Activated T-cell treated with anti-CD3 and anti-CD28 coated beads, Interleukin-2, amount 50 U/mL, for 4 hours (primary cell): ENCODE results near the gene KRTAP3-1. TPM values are rescaled to one million over a fixed set of nuclear protein-coding genes. Genes with fewer than 3 reads are reported as not detected.
"Not testable (repeated sequence)": the region's sequence is repeated elsewhere in the genome, so short reads cannot be mapped to it uniquely, and the experiment has no call there.

Experiments used
- ATAC-seq, 2 donors: fragments of 200-7000 bp; cut with Tn5 transposase; one replicate each; pipeline ENCODE4 v1.10.0; 2021
- DNase-seq: peaks from one replicate; pipeline ENCODE4 v3.0.0-alpha.2; 2020
- H3K27me3 Mint-ChIP-seq: one replicate; pipeline ENCODE4 v1.8.0; 2021; ENCODE audit warnings: low read depth, mixed read lengths
- H3K36me3 Mint-ChIP-seq: one replicate; pipeline ENCODE4 v1.8.0; 2022; ENCODE audit warnings: mixed read lengths; ENCODE audit not compliant: insufficient read depth
- H3K4me1 Mint-ChIP-seq: one replicate; pipeline ENCODE4 v1.8.0; 2021; ENCODE audit warnings: low read depth, mixed read lengths
- H3K4me3 Mint-ChIP-seq: one replicate; pipeline ENCODE4 v1.8.0; 2021; ENCODE audit warnings: mild to moderate bottlenecking, moderate library complexity, mixed read lengths
- H3K9me3 Mint-ChIP-seq: one replicate; pipeline ENCODE4 v1.8.0; 2021; ENCODE audit warnings: mixed read lengths
- total RNA-seq, 3 donors: library from RNA; stranded (reverse); gene quantifications; one replicate each; pipeline ENCODE4 v1.2.1, GENCODE V29; 2021

Gene KRTAP3-1
- total RNA-seq, result not detected

- ATAC-seq, result no peak
- Mint-ChIP-seq H3K9me3 (no peaks in the 10 kb centered on the region), H3K4me3 (no peak within 1 kb of the TSS), H3K27me3 (peaks cover 4% of the 10 kb centered on the region), H3K36me3 (no peaks in the 10 kb centered on the region), H3K4me1 (no peaks in the 10 kb centered on the region)
- DNase-seq, result no peak
Measured at GRCh38 chr17:41008811-41009210, at the start of gene KRTAP3-1. Gene KRTAP3-1, minus strand, starts transcription at chr17:41009128. Its CDS starts 54 bp downstream, at chr17:41009074.

DNA sequence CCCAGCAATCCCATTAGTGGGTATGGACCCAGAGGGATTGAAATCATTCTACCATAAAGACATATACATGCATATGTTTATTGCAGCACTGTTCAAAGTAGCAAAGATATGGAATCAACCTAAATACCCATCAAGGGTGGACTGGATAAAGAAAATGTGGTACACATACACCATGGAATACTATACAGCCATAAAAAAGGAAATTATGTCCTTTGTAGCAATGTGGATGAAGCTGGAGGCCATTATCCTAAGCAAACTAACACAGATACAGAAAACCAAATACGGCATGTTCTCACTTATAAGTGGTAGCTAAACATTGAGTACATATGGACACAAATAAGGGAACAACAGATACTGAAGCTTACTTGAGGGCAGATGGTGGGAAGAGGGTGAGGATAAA lies 48.6 kb upstream of the KRTAP3-1 start:
- no peak overlapping the region for H3K4me3 Mint-ChIP-seq
- DNase-seq (no peak), ATAC-seq (no peak)
- peaks cover 32% of the 10 kb centered on the region for H3K27me3 Mint-ChIP-seq
- no peaks in the 10 kb centered on the region for H3K36me3 Mint-ChIP-seq
- H3K4me1 Mint-ChIP-seq, result no peaks in the 10 kb centered on the region
- H3K9me3 Mint-ChIP-seq, result peaks cover 7% of the 10 kb centered on the region

GRCh38 chr17:41055130-41055529 lies 46.2 kb upstream of the KRTAP3-1 start, which contains the start of gene KRTAP2-2:
Gene KRTAP2-2, minus strand, starts transcription at chr17:41055230. Its CDS starts 19 bp downstream, at chr17:41055211.
- not testable (repeated sequence) for H3K4me3 Mint-ChIP-seq, DNase-seq, H3K4me1 Mint-ChIP-seq, H3K36me3 Mint-ChIP-seq, H3K9me3 Mint-ChIP-seq, ATAC-seq
- H3K27me3 Mint-ChIP-seq, result peaks cover 30% of the 10 kb centered on the region

GRCh38 chr17:41054556-41054955 lies 45.6 kb upstream of the KRTAP3-1 start:
- not testable (repeated sequence) for H3K4me1 Mint-ChIP-seq, H3K36me3 Mint-ChIP-seq, DNase-seq, H3K9me3 Mint-ChIP-seq, ATAC-seq, H3K4me3 Mint-ChIP-seq
- peaks cover 27% of the 10 kb centered on the region for H3K27me3 Mint-ChIP-seq

GRCh38 chr17:41054025-41054424 lies 45.1 kb upstream of the KRTAP3-1 start:
- DNase-seq (no peak), ATAC-seq (no peak)
- Mint-ChIP-seq H3K4me3 (no peak overlapping the region), H3K9me3 (peaks cover 7% of the 10 kb centered on the region), H3K27me3 (peaks cover 24% of the 10 kb centered on the region), H3K4me1 (no peaks in the 10 kb centered on the region), H3K36me3 (no peaks in the 10 kb centered on the region)

DNA sequence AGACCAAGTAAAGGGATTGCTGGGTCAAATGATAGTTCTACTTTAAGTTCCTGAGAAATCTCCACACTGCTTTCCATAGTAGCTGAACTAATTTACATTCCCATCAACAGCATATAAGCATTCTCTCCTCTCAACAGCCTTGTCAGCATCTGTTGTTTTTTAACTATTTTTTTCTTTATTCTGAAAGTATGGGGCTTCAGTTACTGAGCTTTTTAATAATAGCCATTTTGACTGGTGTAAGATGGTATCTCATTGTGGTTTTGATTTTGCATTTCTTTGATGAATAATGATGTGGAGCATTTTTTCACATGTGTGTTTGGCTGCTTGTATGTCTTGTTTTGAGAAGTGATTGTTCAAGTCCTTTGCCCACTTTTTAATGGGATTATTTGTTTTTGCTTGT lies 43.6 kb upstream of the KRTAP3-1 start:
- ATAC-seq (no peak), DNase-seq (no peak)
- Mint-ChIP-seq H3K36me3 (no peaks in the 10 kb centered on the region), H3K4me1 (no peaks in the 10 kb centered on the region), H3K27me3 (peaks cover 19% of the 10 kb centered on the region), H3K4me3 (no peak overlapping the region), H3K9me3 (peaks cover 5% of the 10 kb centered on the region)

DNA sequence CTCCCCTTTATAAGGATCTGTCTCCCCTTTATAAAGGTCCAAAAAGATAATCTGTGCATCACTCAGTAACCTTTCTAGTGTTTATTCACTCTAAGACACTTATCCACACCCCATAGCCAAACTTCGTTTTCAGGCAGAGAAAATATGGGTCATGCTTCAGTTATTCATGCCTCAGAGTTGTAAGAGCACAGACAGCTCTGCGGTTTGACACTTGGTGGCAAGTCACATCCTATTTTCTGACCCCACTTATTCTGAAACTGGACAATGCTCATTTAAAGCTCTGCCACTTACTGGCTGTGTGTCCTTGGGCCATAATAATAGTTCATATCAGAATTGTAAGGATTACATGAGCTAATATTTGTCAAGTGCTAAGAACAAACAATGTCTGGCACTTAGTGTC lies 40.2 kb upstream of the KRTAP3-1 start:
- Mint-ChIP-seq H3K27me3 (peaks cover 14% of the 10 kb centered on the region), H3K36me3 (no peaks in the 10 kb centered on the region), H3K4me3 (no peak overlapping the region), H3K9me3 (no peaks in the 10 kb centered on the region), H3K4me1 (no peaks in the 10 kb centered on the region)
- no peak for DNase-seq
- no peak for ATAC-seq

DNA sequence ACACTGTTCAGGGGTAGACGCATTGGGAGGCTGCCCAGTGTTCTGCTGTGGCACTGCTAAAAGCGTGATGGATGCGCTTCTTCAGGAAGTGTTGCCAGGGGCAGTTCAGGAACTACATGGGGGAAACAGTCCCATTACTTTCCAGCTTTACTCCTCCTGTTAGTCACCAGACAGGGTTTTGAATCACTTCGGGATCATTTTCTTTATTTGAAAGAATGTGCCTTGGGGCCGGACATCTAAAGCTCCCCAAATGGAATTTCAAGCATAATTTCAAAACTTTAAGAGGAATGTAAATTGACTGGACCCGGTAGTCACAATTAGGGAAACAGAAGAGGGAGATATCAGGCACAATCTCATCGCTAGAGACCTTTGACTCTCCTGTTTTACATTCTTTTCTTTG lies 39.5 kb upstream of the KRTAP3-1 start:
- no peak for ATAC-seq
- Mint-ChIP-seq H3K4me3 (no peak overlapping the region), H3K9me3 (peaks cover 3% of the 10 kb centered on the region)

GRCh38 chr17:41046735-41047465 lies 38.0 kb upstream of the KRTAP3-1 start, which contains the start of gene KRTAP2-1:
Gene KRTAP2-1, minus strand, starts transcription at chr17:41047316. Its CDS starts 49 bp downstream, at chr17:41047267.
- H3K27me3 Mint-ChIP-seq, result peaks cover 18% of the 10 kb centered on the region
- not testable (repeated sequence) for H3K36me3 Mint-ChIP-seq, ATAC-seq, DNase-seq, H3K9me3 Mint-ChIP-seq, H3K4me1 Mint-ChIP-seq, H3K4me3 Mint-ChIP-seq

More for the DNA sequence above, 39.5 kb upstream of the KRTAP3-1 start:
- no peaks in the 10 kb centered on the region for H3K4me1 Mint-ChIP-seq
- DNase-seq, result no peak
- no peaks in the 10 kb centered on the region for H3K36me3 Mint-ChIP-seq
- peaks cover 18% of the 10 kb centered on the region for H3K27me3 Mint-ChIP-seq

- Mint-ChIP-seq H3K4me1 (no peaks in the 10 kb centered on the region), H3K36me3 (no peaks in the 10 kb centered on the region), H3K4me3 (no peak overlapping the region), H3K9me3 (peaks cover 6% of the 10 kb centered on the region), H3K27me3 (peaks cover 20% of the 10 kb centered on the region)
- DNase-seq (no peak), ATAC-seq (no peak)
Measured at GRCh38 chr17:41042953-41043352, 34.0 kb upstream of the KRTAP3-1 start.

GRCh38 chr17:41040783-41041571 lies 32.0 kb upstream of the KRTAP3-1 start, which contains the start of gene KRTAP1-1:
Gene KRTAP1-1, minus strand, starts transcription at chr17:41041450. Its CDS starts 53 bp downstream, at chr17:41041397.
- not testable (repeated sequence) for ATAC-seq, H3K4me3 Mint-ChIP-seq, H3K4me1 Mint-ChIP-seq, H3K9me3 Mint-ChIP-seq, DNase-seq, H3K36me3 Mint-ChIP-seq
- peaks cover 20% of the 10 kb centered on the region for H3K27me3 Mint-ChIP-seq

DNA sequence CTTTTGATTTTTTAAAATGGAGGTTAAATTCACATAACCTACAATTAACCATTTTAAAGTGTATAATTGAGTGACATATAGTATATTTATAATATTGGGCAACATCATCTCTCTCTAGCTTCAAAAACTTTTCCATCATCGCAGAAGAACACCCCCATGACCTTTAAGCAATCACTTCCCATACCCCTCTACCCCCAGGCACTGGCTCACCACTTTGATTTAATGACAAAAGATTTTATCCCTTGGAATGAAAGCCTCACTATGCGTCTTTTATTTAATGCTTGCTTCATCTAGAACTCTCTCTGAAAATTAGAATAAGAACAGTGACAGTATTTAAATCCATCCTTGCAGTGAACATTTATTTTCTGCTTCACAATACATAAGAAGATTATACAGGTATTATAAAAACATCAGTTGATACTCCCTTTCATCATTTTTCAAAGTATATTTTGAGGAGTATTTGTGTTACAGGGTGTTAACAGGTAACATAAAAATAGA lies 29.0 kb upstream of the KRTAP3-1 start:
- H3K4me1 Mint-ChIP-seq, result no peaks in the 10 kb centered on the region
- ATAC-seq (no peak), DNase-seq (no peak)
- no peak overlapping the region for H3K4me3 Mint-ChIP-seq
- peaks cover 19% of the 10 kb centered on the region for H3K27me3 Mint-ChIP-seq
- H3K9me3 Mint-ChIP-seq, result no peaks in the 10 kb centered on the region
- H3K36me3 Mint-ChIP-seq, result no peaks in the 10 kb centered on the region

DNA sequence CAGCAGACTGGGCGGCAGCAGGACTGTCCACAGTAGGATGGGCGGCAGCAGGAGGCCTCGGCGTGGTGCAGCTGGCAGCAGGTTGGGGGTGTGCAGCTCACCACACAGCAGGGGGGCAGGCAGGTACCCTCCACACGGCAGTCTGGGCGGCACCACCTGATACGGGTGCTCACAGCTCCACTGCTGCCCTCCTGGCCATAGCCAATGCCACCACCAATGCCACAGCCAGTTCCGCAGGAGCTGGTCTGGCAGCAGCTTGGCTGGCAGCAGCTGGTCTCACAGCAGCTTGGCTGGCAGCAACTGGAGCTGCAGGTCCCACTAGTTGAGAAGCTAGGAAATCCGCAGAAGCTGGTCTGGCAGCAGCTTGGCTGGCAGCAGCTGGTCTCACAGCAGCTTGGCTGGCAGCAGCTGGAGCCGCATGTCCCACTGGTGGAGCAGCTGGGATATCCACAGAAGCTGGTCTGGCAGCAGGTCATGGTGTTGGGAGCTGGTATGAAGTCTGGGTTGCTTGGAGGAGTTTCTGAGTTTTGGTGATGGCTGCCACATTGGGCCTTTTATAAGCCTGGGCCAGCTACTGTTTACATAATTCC lies 25.5 kb upstream of the KRTAP3-1 start, which contains the start of gene KRTAP1-3:
KRTAP1-3 (minus strand) TSS at position 529 of the 590 bp plus-strand sequence; CDS start at position 476, 53 bp downstream.
- H3K4me3 Mint-ChIP-seq, ATAC-seq, H3K4me1 Mint-ChIP-seq, H3K9me3 Mint-ChIP-seq, DNase-seq, H3K36me3 Mint-ChIP-seq: not testable (repeated sequence)
- peaks cover 28% of the 10 kb centered on the region for H3K27me3 Mint-ChIP-seq

DNA sequence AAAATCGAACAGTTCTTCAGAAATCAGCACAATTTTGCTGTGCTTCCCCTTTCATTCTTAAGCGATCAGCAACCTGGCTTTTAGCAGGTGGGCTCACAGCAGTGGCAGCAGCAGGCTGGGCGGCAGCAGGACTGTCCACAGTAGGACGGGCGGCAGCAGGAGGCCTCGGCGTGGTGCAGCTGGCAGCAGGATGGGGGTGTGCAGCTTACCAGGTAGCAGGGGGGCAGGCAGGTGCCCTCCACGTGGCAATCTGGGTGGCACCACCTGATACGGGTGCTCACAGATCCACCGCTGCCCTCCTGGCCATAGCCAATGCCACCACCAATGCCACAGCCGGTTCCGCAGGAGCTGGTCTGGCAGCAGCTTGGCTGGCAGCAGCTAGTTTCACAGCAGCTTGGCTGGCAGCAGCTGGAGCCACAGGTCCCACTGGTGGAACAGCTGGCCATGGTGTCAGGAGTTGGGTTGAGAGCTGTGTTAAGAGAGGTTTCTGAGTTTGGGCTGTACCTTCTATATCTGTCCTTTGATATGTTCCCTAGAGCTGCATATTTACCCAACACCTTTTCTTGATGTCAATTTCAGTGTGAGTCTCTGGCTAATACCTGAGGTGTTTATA lies 20.8 kb upstream of the KRTAP3-1 start, which contains the start of gene KRTAP1-4:
KRTAP1-4 (minus strand) TSS at position 563 of the 613 bp plus-strand sequence; CDS start at position 446, 117 bp downstream.
- ATAC-seq (no peak), DNase-seq (no peak)
- Mint-ChIP-seq H3K4me3 (no peak within 1 kb of the TSS), H3K27me3 (peaks cover 33% of the 10 kb centered on the region), H3K4me1 (no peaks in the 10 kb centered on the region), H3K36me3 (no peaks in the 10 kb centered on the region), H3K9me3 (no peaks in the 10 kb centered on the region)
